ENCODE measurements around the gene CMTM7.

GRCh38 chr3:32449691-32450090 is 58.0 kb downstream of the CMTM7 start:
- TF ChIP-seq, protein P1, sequence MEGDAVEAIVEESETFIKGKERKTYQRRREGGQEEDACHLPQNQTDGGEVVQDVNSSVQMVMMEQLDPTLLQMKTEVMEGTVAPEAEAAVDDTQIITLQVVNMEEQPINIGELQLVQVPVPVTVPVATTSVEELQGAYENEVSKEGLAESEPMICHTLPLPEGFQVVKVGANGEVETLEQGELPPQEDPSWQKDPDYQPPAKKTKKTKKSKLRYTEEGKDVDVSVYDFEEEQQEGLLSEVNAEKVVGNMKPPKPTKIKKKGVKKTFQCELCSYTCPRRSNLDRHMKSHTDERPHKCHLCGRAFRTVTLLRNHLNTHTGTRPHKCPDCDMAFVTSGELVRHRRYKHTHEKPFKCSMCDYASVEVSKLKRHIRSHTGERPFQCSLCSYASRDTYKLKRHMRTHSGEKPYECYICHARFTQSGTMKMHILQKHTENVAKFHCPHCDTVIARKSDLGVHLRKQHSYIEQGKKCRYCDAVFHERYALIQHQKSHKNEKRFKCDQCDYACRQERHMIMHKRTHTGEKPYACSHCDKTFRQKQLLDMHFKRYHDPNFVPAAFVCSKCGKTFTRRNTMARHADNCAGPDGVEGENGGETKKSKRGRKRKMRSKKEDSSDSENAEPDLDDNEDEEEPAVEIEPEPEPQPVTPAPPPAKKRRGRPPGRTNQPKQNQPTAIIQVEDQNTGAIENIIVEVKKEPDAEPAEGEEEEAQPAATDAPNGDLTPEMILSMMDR (IDR thresholded peaks at IDR 0.05) = no peak
- TF ChIP-seq EZH2 (IDR thresholded peaks at IDR 0.05) = no peak

All from neural progenitor cell (in vitro differentiated cells).